ENCODE results near the gene MUC5AC. TPM values are rescaled to one million over a fixed set of nuclear protein-coding genes. Genes with fewer than 3 reads are reported as not detected.

MUC5AC gene
- total and polyA plus RNA-seq, 2 donors (not counting 1 experiment from before 2014, with no cell fraction given), result not detected

- H3K9me3 ChIP-seq (ENCODE audit: control insufficient read depth, insufficient read depth, low read depth, low read length), result no peaks in the 10 kb centered on the region
- H2AFZ ChIP-seq (ENCODE audit: low read length), result peak overlapping the region; percentile 38
- peak; percentile 85 to 87 for DNase-seq (ENCODE audit: low read depth in 2 of 2)
- TF ChIP-seq CTCF (conservative IDR thresholded peaks at IDR 0.05 in 1 of 2, IDR thresholded peaks at IDR 0.05 in 1 of 2; ENCODE audit: low read depth in 1 of 2, low read length in 2 of 2), result no peak
- H3K27me3 ChIP-seq (ENCODE audit: control insufficient read depth, insufficient read depth, low read length), result no peaks in the 10 kb centered on the region
- H3K9ac ChIP-seq (ENCODE audit: insufficient read depth, low read length), result no peak overlapping the region
- no peak overlapping the region for H3K27ac ChIP-seq (ENCODE audit: insufficient read depth, low read length)
- no peaks in the 10 kb centered on the region for H4K20me1 ChIP-seq (ENCODE audit: control insufficient read depth, extremely low read depth, insufficient read depth, low read length)
- no peaks in the 10 kb centered on the region for H3K79me2 ChIP-seq (ENCODE audit: control insufficient read depth, insufficient read depth, low read length)
- no peak overlapping the region for H3K4me3 ChIP-seq (replicated peaks in 1 of 4; ENCODE audit: control extremely low read depth in 1 of 4, insufficient read depth in 1 of 4, low read depth in 3 of 4, low read length in 4 of 4)
- H3K4me1 ChIP-seq (ENCODE audit: control insufficient read depth, extremely low read depth, insufficient read depth, low read length), result no peaks in the 10 kb centered on the region
- no peak overlapping the region for H3K4me2 ChIP-seq (ENCODE audit: extremely low read depth, insufficient read depth, low read length)
- H3K36me3 ChIP-seq (ENCODE audit: control insufficient read depth, insufficient read depth, low read length), result no peaks in the 10 kb centered on the region
These were observed 18.2 kb upstream of the MUC5AC start for GRCh38 chr11:1139441-1140083.

DNA sequence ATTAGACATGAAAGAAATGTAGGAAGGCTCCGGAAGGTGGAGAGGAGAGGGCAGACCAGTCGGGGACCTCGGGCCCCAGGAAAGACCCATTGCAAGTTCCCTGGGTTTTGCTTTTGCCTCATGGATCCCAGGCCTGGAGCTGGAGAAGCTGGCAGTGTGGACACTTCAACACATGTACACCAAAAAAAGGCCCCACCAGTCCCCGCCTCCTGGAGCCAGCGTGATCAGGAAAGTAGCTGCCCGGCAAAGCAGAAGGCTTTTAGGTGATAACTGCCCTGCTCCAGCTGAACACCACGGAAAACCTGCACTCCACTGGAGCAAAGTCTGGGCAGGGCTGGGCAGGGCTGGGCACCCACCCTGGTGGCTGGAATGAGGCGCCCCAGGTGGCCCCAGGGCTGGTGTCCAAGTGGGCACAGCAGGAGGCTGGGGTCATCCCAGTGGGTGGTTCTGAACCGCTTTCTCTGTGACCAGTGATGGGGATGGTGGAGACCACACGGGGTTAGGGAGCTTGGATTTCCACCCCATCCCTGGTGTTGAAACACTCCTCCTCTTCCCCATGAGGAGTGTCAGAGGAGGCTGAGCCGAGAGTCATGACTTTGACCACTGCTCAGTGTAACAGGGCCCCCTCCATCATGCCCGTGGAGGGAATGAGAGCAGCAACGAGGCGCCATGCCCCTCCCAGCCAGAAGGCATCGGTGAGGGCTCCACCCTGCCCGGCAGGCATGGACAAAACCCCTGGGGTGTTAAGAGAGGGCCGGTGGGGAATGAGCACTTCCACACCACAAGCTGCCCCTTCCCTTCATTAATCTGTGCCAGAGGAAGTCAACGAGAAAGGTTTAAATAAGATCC, 16.9 kb upstream of the MUC5AC start:
- H2AFZ ChIP-seq (ENCODE audit: low read length), result no peak overlapping the region
- no peak overlapping the region for H3K4me3 ChIP-seq (replicated peaks in 1 of 4; ENCODE audit: control extremely low read depth in 1 of 4, insufficient read depth in 1 of 4, low read depth in 3 of 4, low read length in 4 of 4)
- H3K9ac ChIP-seq (ENCODE audit: insufficient read depth, low read length), result no peak overlapping the region
- H3K4me2 ChIP-seq (ENCODE audit: extremely low read depth, insufficient read depth, low read length), result no peak overlapping the region
- no peak for DNase-seq (ENCODE audit: low read depth in 2 of 2)
- no peak for TF ChIP-seq EZH2 (IDR thresholded peaks at IDR 0.05; ENCODE audit: low read length, missing control alignments)
- no peak for TF ChIP-seq CTCF (conservative IDR thresholded peaks at IDR 0.05 in 1 of 2, IDR thresholded peaks at IDR 0.05 in 1 of 2; ENCODE audit: low read depth in 1 of 2, low read length in 2 of 2)
- no peaks in the 10 kb centered on the region for H3K4me1 ChIP-seq (ENCODE audit: control insufficient read depth, extremely low read depth, insufficient read depth, low read length)
- H3K27ac ChIP-seq (ENCODE audit: insufficient read depth, low read length), result no peak overlapping the region
- no peaks in the 10 kb centered on the region for H3K9me3 ChIP-seq (ENCODE audit: control insufficient read depth, insufficient read depth, low read depth, low read length)
- H4K20me1 ChIP-seq (ENCODE audit: control insufficient read depth, extremely low read depth, insufficient read depth, low read length), result no peaks in the 10 kb centered on the region
- no peaks in the 10 kb centered on the region for H3K36me3 ChIP-seq (ENCODE audit: control insufficient read depth, insufficient read depth, low read length)
- no peaks in the 10 kb centered on the region for H3K79me2 ChIP-seq (ENCODE audit: control insufficient read depth, insufficient read depth, low read length)
- H3K27me3 ChIP-seq (ENCODE audit: control insufficient read depth, insufficient read depth, low read length), result no peaks in the 10 kb centered on the region

DNA sequence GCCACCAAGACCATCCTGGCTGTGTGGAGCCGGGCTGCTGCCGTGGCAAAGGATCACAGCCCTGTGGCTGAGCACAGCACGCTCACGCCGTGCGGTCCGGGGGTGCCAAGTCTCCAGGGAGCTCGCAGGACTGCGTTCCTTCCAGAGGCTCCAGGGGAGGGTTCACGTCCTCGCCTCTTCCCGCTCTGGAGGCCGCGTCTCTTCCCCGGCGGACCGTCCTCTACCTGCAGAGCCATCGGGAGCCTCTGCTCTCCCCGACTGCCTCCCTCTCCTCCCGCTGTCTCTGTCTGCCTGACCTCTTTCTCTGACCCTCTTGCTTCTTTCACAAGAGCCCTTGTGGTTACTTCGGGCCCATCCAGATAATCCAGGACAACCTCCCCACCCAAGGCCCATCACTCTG, 11.4 kb upstream of the MUC5AC start:
- Histone ChIP-seq H3K9me3 (ENCODE audit: control insufficient read depth, insufficient read depth, low read depth, low read length) (no peaks in the 10 kb centered on the region), H3K4me3 (replicated peaks in 1 of 4; ENCODE audit: control extremely low read depth in 1 of 4, insufficient read depth in 1 of 4, low read depth in 3 of 4, low read length in 4 of 4) (no peak overlapping the region), H2AFZ (ENCODE audit: low read length) (no peak overlapping the region), H3K27me3 (ENCODE audit: control insufficient read depth, insufficient read depth, low read length) (no peaks in the 10 kb centered on the region), H4K20me1 (ENCODE audit: control insufficient read depth, extremely low read depth, insufficient read depth, low read length) (no peaks in the 10 kb centered on the region), H3K4me2 (ENCODE audit: extremely low read depth, insufficient read depth, low read length) (no peak overlapping the region), H3K4me1 (ENCODE audit: control insufficient read depth, extremely low read depth, insufficient read depth, low read length) (peaks cover 3% of the 10 kb centered on the region), H3K27ac (ENCODE audit: insufficient read depth, low read length) (no peak overlapping the region), H3K36me3 (ENCODE audit: control insufficient read depth, insufficient read depth, low read length) (no peaks in the 10 kb centered on the region), H3K9ac (ENCODE audit: insufficient read depth, low read length) (no peak overlapping the region), H3K79me2 (ENCODE audit: control insufficient read depth, insufficient read depth, low read length) (no peaks in the 10 kb centered on the region)
- DNase-seq (ENCODE audit: low read depth in 2 of 2), result no peak
- TF ChIP-seq CTCF (conservative IDR thresholded peaks at IDR 0.05 in 1 of 2, IDR thresholded peaks at IDR 0.05 in 1 of 2; ENCODE audit: low read depth in 1 of 2, low read length in 2 of 2) (no peak), EZH2 (IDR thresholded peaks at IDR 0.05; ENCODE audit: low read length, missing control alignments) (no peak)
